GM19240 (cell line): ENCODE measurements around the gene GATAD2B.
"Not testable (repeated sequence)": the region's sequence is repeated elsewhere in the genome, so short reads cannot be mapped to it uniquely, and the experiment has no call there.

Source experiments
- DNase-seq: peaks from one replicate; pipeline ENCODE4 v3.0.0; 2011; ENCODE audit warnings: low spot score; ENCODE audit not compliant: insufficient read length

The GATAD2B gene

GRCh38 chr1:153888533-153888932 lies 34.2 kb downstream of the GATAD2B start:
- no peak for DNase-seq

GRCh38 chr1:153886127-153886526 lies 36.6 kb downstream of the GATAD2B start:
- no peak for DNase-seq

GRCh38 chr1:153883223-153883622 lies 39.5 kb downstream of the GATAD2B start:
- DNase-seq, result no peak

- DNase-seq, result no peak
Observed at GRCh38 chr1:153882296-153882912, 40.4 kb downstream of the GATAD2B start.

GRCh38 chr1:153881751-153882150 lies 41.0 kb downstream of the GATAD2B start:
- DNase-seq, result no peak

- no peak for DNase-seq
Observed at GRCh38 chr1:153880962-153881361, 41.8 kb downstream of the GATAD2B start.

- no peak for DNase-seq
Observed at GRCh38 chr1:153880024-153880423, 42.7 kb downstream of the GATAD2B start.

- DNase-seq, result no peak
Observed at GRCh38 chr1:153877112-153877511, 45.7 kb downstream of the GATAD2B start.

- DNase-seq, result no peak
Observed at GRCh38 chr1:153872934-153873333, 49.8 kb downstream of the GATAD2B start.

GRCh38 chr1:153872331-153872730 lies 50.4 kb downstream of the GATAD2B start:
- DNase-seq, result no peak

- no peak for DNase-seq
Observed at GRCh38 chr1:153869486-153869885, 53.3 kb downstream of the GATAD2B start.

- no peak for DNase-seq
Observed at GRCh38 chr1:153866045-153866850, 56.5 kb downstream of the GATAD2B start.

- DNase-seq, result no peak
Observed at GRCh38 chr1:153860285-153860684, 62.5 kb downstream of the GATAD2B start.

- no peak for DNase-seq
Observed at GRCh38 chr1:153857505-153857904, 65.3 kb downstream of the GATAD2B start.

- no peak for DNase-seq
Observed at GRCh38 chr1:153856763-153857162, 66.0 kb downstream of the GATAD2B start.

GRCh38 chr1:153852170-153852569 lies 70.6 kb downstream of the GATAD2B start:
- no peak for DNase-seq

- no peak for DNase-seq
Observed at GRCh38 chr1:153849487-153850185, 73.1 kb downstream of the GATAD2B start.

GRCh38 chr1:153848805-153849204 lies 74.0 kb downstream of the GATAD2B start:
- DNase-seq, result no peak

GRCh38 chr1:153845158-153845557 lies 77.6 kb downstream of the GATAD2B start:
- no peak for DNase-seq

GRCh38 chr1:153844349-153844748 lies 78.4 kb downstream of the GATAD2B start:
- not testable (repeated sequence) for DNase-seq

- DNase-seq, result peak; percentile 8
Observed at GRCh38 chr1:153842006-153842471, 80.7 kb downstream of the GATAD2B start.

GRCh38 chr1:153841463-153841994 lies 81.2 kb downstream of the GATAD2B start:
- DNase-seq, result no peak
